Activated CD8-positive, alpha-beta T cell treated with anti-CD3 and anti-CD28 coated beads, Interleukin-2, amount 10 ng/mL, durations not matched to agents 7 days and 5 days (primary cell): ENCODE data around the gene TMEM52. TPM values are rescaled to one million over a fixed set of nuclear protein-coding genes. Genes with fewer than 3 reads are reported as not detected.
"Not testable (repeated sequence)": the region's sequence is repeated elsewhere in the genome, so short reads cannot be mapped to it uniquely, and the experiment has no call there.

Experiments used
- ATAC-seq: fragments of 150-1000 bp; cut with Tn5 transposase; one replicate; pipeline ENCODE4 v1.10.0; 2021; ENCODE audit warnings: moderate library complexity
- CTCF ChIA-PET: fragments of 350-600 bp; sonication (Branson Sonifier 250); formaldehyde crosslinking; loops from one replicate; lab custom pipeline; 2021; ENCODE audit warnings: antibody characterized with exemption; lab: Charles Lee
- POLR2A ChIA-PET: fragments of 350-600 bp; sonication (Branson Sonifier 250); formaldehyde crosslinking; loops from one replicate; lab custom pipeline; 2021; ENCODE audit warnings: antibody characterized with exemption; lab: Charles Lee
- DNase-seq: peaks from one replicate; pipeline ENCODE4 v3.0.0-alpha.2; 2020
- H3K27ac Mint-ChIP-seq: one replicate; pipeline ENCODE4 v1.8.0; 2021; ENCODE audit warnings: mild to moderate bottlenecking, mixed read lengths
- H3K27me3 Mint-ChIP-seq: one replicate; pipeline ENCODE4 v1.8.0; 2021; ENCODE audit warnings: low read depth, mixed read lengths
- H3K36me3 Mint-ChIP-seq: one replicate; pipeline ENCODE4 v1.8.0; 2021; ENCODE audit warnings: low read depth, mixed read lengths
- H3K4me1 Mint-ChIP-seq: one replicate; pipeline ENCODE4 v1.8.0; 2021; ENCODE audit warnings: low read depth, mixed read lengths
- H3K4me3 Mint-ChIP-seq: one replicate; pipeline ENCODE4 v1.8.0; 2021; ENCODE audit warnings: mild to moderate bottlenecking, mixed read lengths
- H3K9me3 Mint-ChIP-seq: one replicate; pipeline ENCODE4 v1.8.0; 2022; ENCODE audit warnings: mixed read lengths; ENCODE audit not compliant: insufficient read depth
- total RNA-seq, 2 experiments: library from RNA; stranded (reverse); gene quantifications; one replicate each; pipeline ENCODE4 v1.2.3, GENCODE V29; 2021

TMEM52 gene
- total RNA-seq, 2 experiments from 2014 or later: 0.70 TPM; not detected in 1

DNA sequence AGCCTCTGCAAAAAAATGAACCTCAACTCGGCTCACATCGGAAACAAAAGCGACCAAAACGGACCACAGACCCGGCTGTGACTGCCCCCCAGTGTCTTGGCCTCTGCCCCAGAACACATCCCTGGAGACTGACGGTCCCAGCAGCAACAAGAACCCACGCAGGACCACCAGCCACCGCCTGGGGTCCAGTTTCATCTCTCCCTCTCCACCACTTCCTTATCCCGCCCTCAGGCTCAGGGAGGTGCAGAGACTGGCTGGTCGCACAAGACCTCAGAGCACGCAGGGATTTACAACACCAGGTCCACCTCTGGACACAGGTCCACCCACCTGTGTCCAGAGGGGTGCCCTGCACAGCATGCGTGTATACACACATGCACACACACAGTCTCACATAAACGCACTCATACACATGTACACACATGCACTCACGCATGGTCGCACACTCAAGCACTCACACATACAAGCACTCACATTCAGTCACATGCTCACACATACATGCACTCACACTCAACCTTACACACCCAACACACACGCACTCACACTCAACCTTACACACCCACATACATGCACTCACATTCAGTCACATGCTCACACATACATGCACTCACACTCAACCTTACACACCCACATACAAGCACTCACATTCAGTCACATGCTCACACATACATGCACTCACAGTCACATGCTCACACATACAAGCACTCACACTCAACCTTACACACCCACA is 18.6 kb upstream of the TMEM52 start:
- Mint-ChIP-seq H3K9me3 (peaks cover 5% of the 10 kb centered on the region), H3K36me3 (no peaks in the 10 kb centered on the region), H3K4me3 (no peak overlapping the region), H3K27me3 (no peaks in the 10 kb centered on the region), H3K27ac (no peak overlapping the region), H3K4me1 (no peaks in the 10 kb centered on the region)
- ChIA-PET CTCF (no interaction called here), POLR2A (no interaction called here)
- DNase-seq: no peak
- ATAC-seq: no peak

DNA sequence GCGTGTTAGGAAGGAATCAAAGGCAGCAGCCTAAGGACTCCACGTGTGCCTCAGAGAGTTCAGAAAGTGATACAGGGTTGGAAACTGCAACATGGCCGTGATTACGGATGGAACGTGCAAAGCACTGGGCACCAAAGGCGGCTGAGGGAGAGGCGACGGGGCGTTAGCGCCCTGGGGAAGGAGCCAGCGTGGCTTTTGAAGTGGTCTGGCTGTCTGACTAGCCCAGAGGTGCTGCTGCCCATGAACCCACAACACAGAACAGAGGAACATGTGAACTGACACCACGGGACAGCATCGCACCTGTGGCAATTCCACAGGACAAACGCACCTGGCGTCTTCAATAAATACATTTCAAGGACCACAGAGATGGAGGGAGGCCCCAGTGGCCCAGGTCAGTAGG is 18.0 kb upstream of the TMEM52 start:
- ChIA-PET POLR2A (no interaction called here), CTCF (no interaction called here)
- Mint-ChIP-seq H3K4me3 (no peak overlapping the region), H3K36me3 (no peaks in the 10 kb centered on the region), H3K27me3 (no peaks in the 10 kb centered on the region), H3K9me3 (peaks cover 5% of the 10 kb centered on the region), H3K4me1 (no peaks in the 10 kb centered on the region), H3K27ac (no peak overlapping the region)
- ATAC-seq (no peak), DNase-seq (no peak)

DNA sequence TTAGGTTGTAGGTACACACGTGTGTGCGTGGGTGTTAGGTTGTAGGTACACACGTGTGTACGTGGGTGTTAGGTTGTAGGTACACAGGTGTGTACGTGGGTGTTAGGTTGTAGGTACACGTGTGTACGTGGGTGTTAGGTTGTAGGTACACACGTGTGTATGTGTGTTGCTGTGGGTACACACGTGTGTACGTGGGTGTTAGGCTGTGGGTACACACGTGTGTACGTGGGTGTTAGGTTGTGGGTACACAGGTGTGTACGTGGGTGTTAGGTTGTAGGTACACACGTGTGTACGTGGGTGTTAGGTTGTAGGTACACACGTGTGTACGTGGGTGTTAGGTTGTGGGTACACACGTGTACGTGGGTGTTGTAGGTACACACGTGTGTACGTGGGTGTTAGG is 15.8 kb upstream of the TMEM52 start:
- CTCF ChIA-PET, H3K4me1 Mint-ChIP-seq, POLR2A ChIA-PET: not testable (repeated sequence)

DNA sequence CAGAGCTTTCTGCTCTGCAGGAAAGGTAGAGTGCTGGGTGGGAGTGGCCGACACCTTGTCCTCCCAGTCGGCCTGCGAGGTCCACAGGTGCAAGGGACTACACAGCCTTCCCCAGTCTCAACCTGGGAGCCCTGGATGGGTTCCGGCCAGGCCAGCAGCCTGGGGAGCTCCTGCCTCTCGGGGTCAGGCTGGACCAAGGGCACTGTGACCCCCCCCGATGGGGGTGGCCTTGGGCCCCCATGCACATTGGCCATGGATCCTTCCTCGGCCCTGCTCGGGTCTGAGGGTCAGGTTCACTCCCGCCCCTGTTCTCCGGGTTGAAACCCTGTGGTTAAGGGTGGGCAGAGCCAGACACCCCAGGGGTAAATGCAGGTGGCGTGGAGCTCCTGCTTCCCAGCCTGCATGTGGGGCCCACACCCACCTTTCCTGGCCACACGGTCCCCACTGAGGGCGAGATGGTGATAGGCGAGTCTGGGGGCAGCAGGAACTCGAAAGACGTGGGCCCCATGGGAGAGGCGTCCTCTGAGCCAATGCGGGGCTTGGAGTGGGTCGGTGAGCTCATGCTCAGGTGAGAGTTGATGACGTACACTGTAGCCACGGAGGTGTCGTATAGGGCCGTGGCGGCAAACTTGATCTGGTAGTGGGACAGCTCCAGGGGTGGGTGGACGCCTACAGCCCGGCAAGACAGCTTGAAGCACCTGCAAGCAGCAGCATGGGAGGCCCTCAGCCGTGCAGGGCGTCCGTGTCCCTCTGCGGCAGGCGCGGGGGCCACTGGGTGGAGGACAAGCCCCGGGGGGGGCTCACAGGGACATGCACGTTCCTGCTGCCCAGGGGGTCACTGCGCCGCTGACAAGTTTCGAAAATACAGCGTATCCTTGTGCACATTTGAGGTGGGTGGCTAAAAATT is 10.8 kb upstream of the TMEM52 start:
- CTCF ChIA-PET: interaction anchor here (0.7 to 1.9 kb wide), 2 partner anchors 21 to 115 kb away, joined by 3 to 5 read pairs; no protein-coding TSS in a partner anchor
- DNase-seq (no peak), ATAC-seq (peak; percentile 27)
- POLR2A ChIA-PET: no interaction called here
- peaks cover 5% of the 10 kb centered on the region for H3K9me3 Mint-ChIP-seq
- H3K27me3 Mint-ChIP-seq: no peaks in the 10 kb centered on the region
- H3K4me1 Mint-ChIP-seq: no peaks in the 10 kb centered on the region
- no peaks in the 10 kb centered on the region for H3K36me3 Mint-ChIP-seq
- H3K27ac Mint-ChIP-seq: no peak overlapping the region
- H3K4me3 Mint-ChIP-seq: no peak overlapping the region

More for the DNA sequence above, 15.8 kb upstream of the TMEM52 start:
- H3K4me3 Mint-ChIP-seq, DNase-seq, H3K36me3 Mint-ChIP-seq, H3K27me3 Mint-ChIP-seq, ATAC-seq, H3K27ac Mint-ChIP-seq, H3K9me3 Mint-ChIP-seq: not testable (repeated sequence)

DNA sequence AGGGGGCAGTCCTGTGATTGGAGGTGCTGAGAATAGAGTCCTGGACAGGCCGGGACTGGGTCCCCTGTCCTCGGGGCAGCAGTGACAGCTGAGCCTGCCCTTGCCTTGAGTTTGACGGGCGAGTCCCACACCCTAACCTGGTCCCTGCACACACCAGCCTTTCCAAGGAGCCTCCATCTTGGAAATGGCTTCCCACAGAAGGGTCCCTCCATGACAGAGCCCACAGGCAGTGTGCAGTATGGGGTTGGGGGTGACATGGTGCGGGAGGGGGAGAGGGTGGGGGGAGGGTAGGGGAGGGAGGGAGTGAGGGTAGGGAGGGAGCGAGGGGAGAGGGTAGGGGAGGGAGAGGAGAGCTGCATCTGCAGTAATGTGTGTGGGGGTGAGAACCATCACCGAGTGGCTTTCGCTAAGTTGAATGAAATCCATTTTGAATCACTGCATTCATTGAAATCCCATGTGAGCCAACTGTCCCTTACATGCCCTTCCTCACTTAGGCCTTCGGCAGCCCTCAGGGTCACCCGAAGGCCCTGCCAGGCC is 10.1 kb upstream of the TMEM52 start:
- Mint-ChIP-seq H3K27me3 (no peaks in the 10 kb centered on the region), H3K4me3 (no peak overlapping the region), H3K9me3 (peaks cover 5% of the 10 kb centered on the region), H3K27ac (no peak overlapping the region), H3K4me1 (no peaks in the 10 kb centered on the region), H3K36me3 (no peaks in the 10 kb centered on the region)
- POLR2A ChIA-PET: no interaction called here
- CTCF ChIA-PET: interaction anchor here (1.9 kb wide), 1 partner anchor 115 kb away, joined by 5 read pairs; no protein-coding TSS in a partner anchor
- no peak for DNase-seq
- no peak for ATAC-seq

DNA sequence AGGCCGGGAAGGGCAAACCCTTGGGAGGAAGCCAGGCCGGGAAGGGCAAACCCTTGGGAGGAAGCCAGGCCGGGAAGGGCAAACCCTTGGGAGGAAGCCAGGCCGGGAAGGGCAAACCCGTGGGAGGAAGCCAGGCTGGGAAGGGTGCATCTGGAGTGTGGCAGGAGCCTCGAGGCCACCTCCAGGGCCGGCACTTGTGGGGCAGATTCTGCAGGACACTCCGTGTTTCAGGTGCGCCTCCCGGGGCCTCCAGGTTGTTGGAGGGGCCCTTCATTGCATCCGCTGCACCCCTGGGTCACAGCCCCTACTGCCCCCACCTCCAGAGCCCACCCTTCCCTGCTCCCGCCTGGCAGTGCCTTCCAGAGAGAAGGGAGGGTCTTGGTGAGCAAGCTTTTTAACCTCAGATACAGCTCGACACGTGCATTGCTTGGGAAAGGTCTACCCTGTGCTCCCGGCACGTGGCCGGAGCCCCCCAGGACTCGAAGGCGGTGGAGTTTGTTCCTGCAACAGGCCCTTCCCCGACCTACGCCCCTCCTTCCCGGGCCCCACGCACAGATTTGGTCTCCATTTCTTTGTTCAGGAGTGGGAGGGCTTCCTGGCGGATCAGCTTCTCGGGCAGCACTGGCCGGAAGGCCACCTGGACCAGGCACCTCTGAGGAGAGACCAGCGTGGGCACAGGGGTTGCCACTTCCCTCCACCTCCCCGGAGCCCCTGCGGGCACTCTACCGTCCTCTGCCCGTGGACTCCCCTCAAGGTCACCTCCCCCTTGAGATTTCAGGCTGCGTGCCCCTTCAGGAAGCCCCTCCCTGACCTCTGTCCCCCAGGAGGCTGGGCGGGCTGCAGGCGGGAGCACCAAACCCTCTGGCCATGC is 9.4 kb upstream of the TMEM52 start:
- ATAC-seq (no peak), DNase-seq (no peak)
- Mint-ChIP-seq H3K9me3 (peaks cover under 1% of the 10 kb centered on the region), H3K36me3 (no peaks in the 10 kb centered on the region), H3K4me1 (no peaks in the 10 kb centered on the region), H3K27ac (no peak overlapping the region), H3K27me3 (no peaks in the 10 kb centered on the region), H3K4me3 (no peak overlapping the region)
- CTCF ChIA-PET: no interaction called here
- POLR2A ChIA-PET: no interaction called here

DNA sequence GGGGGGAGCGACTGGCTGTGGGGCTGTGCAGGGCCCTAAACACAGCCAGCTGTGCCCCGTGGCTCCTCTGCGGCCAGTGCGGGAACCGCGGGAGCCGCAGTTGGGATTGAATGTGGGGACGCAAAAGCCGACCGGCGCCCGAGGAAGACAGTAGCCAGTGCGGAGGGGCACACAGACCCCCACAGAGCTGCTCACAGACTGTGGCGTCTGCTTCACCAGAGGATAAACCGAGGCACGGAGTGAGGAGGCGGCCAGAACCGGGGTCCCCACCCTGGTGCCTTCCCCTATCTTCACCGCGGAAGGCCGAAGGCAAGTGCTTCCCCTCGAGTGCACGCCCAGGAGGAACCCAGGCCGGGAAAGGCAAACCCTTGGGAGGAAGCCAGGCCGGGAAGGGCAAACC is 8.7 kb upstream of the TMEM52 start:
- Mint-ChIP-seq H3K4me1 (no peaks in the 10 kb centered on the region), H3K4me3 (no peak overlapping the region), H3K27ac (no peak overlapping the region), H3K9me3 (no peaks in the 10 kb centered on the region), H3K36me3 (no peaks in the 10 kb centered on the region), H3K27me3 (no peaks in the 10 kb centered on the region)
- ChIA-PET POLR2A (no interaction called here), CTCF (no interaction called here)
- ATAC-seq (no peak), DNase-seq (no peak)

DNA sequence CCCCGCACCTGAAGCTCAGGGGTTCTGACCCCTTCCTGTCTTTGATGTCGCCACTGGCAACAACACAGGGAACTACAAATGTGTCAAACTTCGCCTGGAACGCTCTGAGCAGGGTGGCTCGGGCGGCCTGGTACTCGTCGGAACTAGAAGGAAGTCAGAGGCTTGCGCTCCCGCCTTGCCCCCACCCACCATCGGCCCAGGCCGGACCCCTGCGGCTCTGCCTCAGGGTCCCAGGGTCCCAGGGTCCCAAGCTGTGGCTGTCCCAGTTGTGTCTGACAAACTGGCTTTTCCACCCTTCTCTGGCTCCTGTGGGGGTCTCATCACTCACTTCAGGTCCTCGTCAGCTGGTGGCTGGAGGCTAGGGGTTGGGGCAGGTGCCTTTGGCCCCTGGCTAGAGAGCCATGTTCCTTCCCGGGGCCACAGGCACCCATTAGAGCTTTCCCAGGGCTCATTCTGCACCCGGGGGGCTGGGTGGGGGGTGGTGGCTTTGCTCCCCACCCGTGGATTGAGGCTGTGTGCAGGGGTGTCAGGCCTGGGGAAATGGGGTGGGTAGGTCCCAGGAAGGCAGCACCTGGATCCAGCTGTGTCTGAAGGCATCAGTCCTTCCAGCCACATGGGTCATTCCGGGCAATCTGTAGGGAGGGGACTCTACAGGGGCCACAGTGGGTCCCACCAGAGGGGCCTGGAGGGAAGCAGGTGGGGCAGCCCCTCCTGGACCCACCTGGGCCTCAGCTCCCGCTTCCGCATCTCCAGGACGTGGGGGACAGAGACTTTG is 8.0 kb upstream of the TMEM52 start:
- H3K9me3 Mint-ChIP-seq: no peaks in the 10 kb centered on the region
- no peaks in the 10 kb centered on the region for H3K36me3 Mint-ChIP-seq
- no peaks in the 10 kb centered on the region for H3K27me3 Mint-ChIP-seq
- no peak for DNase-seq
- POLR2A ChIA-PET: no interaction called here
- CTCF ChIA-PET: no interaction called here
- H3K4me3 Mint-ChIP-seq: no peak overlapping the region
- no peaks in the 10 kb centered on the region for H3K4me1 Mint-ChIP-seq
- no peak overlapping the region for H3K27ac Mint-ChIP-seq
- no peak for ATAC-seq

DNA sequence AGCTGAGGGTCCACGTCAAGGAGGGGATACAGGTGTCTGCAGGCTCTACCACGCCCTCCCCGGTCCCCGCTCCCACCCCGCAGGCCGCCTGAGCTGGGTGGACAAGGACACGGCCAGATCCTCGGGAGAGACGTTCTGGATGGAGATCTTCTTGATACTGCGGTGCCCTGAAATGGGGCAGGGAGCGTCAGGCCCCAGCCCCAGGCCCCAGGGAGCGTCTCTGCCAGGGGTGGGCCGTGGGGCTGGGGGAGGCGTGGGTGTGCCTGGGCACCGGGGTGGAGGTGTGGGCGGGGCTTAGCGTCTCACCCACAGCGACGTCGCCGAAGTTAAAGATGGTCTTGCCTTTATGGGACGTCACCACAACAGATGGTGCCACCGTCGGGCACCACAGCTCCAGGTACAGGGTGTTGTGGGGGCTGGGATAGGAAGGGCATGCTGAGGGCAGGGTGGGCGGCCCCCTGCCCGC is 7.3 kb upstream of the TMEM52 start:
- CTCF ChIA-PET: no interaction called here

DNA sequence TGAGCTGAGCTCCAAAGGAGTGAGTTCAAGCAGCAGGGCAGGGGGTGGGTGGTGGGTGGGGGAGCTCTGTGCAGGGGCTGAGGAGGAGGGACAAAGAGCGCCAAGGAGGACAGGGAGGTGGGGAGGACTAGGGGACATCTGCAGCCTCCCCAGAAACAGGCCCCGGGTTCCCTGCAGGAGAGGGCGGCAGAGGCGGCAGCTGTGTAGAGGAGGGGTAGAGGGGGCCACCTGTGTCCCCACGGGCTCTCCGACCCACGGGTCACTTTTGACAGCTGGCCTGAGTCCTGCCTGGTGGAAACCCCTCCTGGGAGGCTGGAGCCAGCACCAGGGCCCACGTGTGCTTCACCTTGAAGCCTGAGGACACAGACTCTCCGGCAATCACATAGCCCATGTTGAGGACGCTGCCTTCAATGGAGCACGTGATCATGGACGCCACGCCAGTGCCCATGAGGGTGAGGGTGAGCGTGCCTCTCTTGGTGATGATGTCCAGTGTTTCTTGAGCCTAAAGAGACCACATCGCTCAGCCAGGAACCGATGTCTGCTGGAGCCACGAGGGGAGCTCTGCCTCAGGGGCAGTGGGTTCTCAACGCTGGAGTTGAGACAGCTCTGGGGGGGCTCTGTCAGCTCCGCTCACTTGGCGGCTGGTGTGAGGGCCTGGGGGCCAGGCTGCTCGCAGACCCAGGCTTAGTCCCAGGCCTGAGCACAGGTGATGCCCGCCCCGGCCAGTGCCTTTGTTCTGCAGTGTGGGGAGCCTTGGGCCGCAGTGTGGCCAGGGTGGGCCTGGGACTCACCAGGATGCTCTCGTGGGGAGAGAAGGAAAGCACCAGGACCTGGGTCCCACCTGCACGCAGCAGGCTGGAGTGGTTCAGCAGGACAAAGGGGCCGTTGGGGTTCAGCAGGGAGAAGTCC is 6.6 kb upstream of the TMEM52 start:
- no peaks in the 10 kb centered on the region for H3K4me1 Mint-ChIP-seq
- H3K4me3 Mint-ChIP-seq: no peak overlapping the region
- CTCF ChIA-PET: no interaction called here
- no peaks in the 10 kb centered on the region for H3K9me3 Mint-ChIP-seq
- DNase-seq (no peak), ATAC-seq (no peak)
- no peak overlapping the region for H3K27ac Mint-ChIP-seq
- no peaks in the 10 kb centered on the region for H3K27me3 Mint-ChIP-seq
- POLR2A ChIA-PET: no interaction called here
- H3K36me3 Mint-ChIP-seq: no peaks in the 10 kb centered on the region

More for the DNA sequence above, 7.3 kb upstream of the TMEM52 start:
- H3K9me3 Mint-ChIP-seq: no peaks in the 10 kb centered on the region
- no peaks in the 10 kb centered on the region for H3K4me1 Mint-ChIP-seq
- no peak overlapping the region for H3K27ac Mint-ChIP-seq
- H3K4me3 Mint-ChIP-seq: no peak overlapping the region
- DNase-seq: no peak
- ATAC-seq: no peak
- H3K36me3 Mint-ChIP-seq: no peaks in the 10 kb centered on the region
- no peaks in the 10 kb centered on the region for H3K27me3 Mint-ChIP-seq
- POLR2A ChIA-PET: no interaction called here
